ENCODE results near the gene ARHGAP42.

The ARHGAP42 gene

DNA sequence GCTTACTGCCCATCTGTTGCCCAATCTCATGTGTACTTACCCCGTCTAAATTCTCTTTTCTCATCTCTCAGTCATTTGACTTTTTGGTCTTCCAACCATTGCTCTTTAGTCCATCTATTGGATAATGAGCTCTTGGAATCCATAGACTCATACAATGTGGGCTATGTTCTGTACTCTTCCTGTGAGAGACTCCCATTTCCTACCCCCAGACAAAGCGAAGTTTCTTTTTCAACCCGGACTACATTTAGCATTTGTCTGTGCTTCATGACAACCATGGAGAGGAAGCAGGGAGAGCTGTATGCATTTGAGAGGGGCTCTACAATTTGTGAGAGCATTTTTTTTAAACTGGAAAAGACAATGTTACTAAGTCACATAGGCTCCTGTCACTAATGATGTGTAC is 4.0 kb upstream of the ARHGAP42 start:
- DNase-seq = no peak

- no peak for DNase-seq
Measured at GRCh38 chr11:100684101-100685065, 2.7 kb upstream of the ARHGAP42 start.

- no peak for DNase-seq
Measured at GRCh38 chr11:100686476-100687053, 523 bp upstream of the ARHGAP42 start.

DNA sequence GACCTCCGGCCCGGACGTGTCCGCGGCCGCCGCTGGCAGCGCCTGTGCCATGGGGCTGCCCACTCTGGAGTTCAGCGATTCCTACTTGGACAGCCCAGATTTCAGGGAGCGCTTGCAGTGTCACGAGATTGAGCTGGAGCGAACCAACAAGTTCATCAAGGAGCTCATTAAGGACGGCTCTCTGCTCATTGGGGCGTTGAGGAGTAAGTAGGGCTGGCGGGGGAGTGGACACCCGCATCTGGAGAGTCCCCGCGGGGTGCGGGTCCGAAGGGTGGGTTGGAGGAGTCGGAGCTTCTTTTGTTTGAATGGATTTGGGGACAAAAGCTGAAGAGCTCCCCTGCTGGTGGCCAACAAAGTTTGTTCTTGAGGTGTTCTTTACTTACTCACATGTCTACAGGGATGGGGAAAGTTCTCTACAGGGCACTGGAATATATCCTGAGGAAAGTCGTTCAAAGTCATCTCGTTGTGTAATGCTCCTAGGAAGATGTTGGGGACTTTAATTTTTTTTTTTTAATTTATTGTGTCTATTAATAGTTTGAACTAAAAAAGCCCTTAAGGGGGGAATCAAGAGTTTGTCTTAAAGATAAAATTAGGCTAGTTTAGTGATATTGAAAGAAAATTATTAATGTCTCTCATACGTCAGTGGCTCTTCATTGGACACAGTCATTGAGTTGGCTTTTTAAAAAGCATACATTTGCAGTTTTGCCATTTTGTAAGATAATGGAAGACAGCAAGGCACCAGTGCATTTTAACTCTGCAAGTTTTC is 725 bp downstream of the ARHGAP42 start:
- DNase-seq = peak; percentile 2

DNA sequence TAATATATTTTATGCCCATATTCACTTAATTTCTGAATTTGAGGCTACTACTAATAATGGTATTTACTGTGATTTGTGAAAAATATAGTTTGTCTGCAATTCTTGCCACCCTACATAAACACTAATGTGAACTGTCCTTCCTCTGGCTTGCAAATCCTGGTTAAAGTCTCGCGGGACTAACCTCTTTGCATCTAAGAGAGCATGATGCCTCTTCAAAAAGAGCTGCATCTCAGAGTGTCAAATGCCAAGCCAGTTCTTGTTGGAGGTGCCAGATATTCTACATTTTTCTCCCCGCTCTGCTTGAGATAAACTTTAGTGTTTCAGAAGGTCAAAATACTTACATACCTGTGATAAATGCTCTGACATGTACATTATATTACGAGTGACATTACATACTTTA is 2.1 kb downstream of the ARHGAP42 start:
- no peak for DNase-seq

DNA sequence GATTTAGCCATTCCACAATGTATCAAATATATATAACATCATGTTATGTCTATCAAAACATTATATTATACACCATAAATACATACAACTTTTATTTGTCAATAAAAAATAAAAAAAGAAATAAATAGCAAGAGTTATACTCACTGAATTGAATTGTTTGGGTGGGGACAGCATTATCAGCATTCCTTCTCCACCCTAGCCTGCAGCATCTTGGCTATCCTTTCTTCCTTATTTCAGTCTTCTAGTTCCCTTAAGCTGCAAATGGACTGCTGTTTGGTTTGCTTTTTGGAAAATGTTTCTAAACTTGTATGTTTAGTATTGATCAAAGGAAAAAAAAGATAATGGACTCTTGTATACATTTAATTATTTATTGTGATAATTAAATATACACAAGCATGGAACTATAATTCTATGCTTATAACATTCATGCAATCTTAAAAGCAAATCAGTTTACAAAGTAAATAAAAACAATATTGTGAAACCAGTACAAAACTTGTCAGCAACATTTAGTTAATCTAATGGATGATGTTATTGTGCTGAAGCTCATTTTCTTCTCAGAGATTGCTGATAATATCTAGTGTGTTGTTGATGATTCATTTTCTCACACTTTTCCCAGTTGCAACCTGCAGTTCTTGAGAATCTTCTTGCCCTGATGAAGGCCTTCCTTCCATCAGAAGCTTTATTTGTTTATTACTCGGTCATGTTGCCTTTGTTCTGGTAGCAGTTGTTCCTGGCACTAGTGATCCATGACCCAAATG is 5.0 kb downstream of the ARHGAP42 start:
- DNase-seq = no peak

GRCh38 chr11:100695911-100696310 is 8.8 kb downstream of the ARHGAP42 start:
- no peak for DNase-seq

- no peak for DNase-seq
Measured at GRCh38 chr11:100703139-100703538, 16.1 kb downstream of the ARHGAP42 start.

DNA sequence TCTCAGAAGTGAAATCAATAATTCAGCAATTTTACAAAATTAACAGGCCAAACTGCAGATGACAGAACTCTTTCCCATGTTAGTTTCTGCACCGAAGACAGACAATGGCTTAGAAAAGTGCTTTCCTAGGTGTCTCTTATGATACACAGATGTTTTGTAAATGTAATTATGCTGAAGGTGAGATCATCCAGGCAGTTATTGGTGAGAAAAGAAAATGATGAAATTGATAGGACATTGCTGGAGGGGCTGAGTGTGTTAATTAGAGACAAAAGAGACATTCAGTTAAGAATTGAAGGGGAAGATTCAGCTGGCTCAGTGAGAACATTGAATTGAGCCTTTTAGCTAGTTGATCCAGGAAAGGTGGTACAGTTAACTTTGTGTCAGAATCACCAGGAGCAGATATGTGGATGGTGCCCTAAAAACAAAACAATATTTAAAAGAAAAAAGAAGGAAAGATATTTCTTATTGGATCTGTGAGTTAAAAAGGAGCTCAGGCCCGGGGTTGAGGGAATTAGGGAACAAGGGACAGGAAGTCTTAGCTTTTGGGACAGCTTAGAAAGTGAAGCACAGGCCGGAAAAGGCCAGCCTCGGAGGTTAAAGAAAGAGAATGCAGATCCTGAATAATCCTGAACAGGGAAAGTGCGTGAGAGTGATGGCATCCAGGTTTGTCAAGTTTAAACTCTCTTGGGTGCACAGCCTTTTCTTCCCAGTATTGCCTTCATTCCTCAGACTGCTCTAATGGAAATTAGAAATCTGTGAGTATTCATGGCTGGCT is 16.9 kb downstream of the ARHGAP42 start:
- DNase-seq = no peak

DNA sequence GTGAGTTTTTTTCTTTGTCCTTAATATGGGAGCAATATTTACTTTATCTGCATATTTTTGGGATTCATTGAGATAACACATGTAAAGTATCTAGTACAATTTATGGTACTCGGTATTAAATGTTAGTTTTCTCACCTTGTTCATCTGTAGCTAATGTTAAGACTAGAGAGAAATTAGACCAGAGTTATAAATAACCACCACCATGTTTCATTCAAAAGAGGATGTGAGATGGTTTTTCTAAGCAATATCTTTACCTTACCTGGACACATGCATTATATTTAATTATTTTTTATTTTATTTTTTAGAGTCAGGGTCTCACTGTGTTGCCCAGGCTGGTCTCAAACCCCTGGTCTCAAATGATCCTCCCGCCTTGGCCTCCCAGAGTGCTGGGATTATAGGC is 18.4 kb downstream of the ARHGAP42 start:
- DNase-seq = no peak

DNA sequence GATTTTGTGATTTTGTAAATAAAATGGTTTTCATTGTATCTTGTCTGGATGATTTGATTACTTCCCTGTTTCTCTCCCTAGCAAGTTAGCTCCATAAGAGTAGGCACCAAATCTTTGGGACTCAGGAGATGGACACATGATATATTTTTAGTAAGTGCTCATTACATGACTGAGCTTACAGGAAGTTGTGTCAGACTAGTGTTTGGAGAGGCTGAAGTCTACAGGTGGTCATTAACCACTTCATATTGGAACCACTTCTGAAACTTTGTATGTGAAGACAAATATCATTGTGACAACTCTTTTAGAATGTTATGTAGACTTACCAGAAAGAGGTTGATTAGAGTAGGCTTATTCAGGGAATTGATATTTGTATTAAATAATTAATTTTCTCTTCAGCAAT is 19.1 kb downstream of the ARHGAP42 start:
- DNase-seq = no peak

GRCh38 chr11:100709233-100709957 is 22.3 kb downstream of the ARHGAP42 start:
- no peak for DNase-seq

DNA sequence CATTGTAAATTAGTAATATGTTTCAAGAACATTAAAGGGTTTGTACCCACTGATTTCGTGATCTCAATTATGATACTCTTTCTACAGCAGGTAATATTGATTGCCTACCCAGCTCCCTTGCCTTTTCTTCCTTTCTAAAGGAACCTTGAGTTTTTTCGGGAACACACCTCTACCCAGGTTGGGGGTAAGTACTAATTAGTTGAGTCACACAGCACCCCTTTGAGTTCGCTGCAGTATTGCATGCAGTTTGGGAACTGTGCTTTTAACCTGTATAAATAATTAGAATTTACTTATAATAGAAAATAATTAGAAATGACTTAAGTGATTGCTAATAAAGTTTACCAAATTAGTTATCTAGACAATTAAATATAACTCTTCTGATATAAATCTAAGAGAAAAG is 24.9 kb downstream of the ARHGAP42 start:
- DNase-seq = no peak

- DNase-seq = no peak
Measured at GRCh38 chr11:100712583-100712982, 25.5 kb downstream of the ARHGAP42 start.

DNA sequence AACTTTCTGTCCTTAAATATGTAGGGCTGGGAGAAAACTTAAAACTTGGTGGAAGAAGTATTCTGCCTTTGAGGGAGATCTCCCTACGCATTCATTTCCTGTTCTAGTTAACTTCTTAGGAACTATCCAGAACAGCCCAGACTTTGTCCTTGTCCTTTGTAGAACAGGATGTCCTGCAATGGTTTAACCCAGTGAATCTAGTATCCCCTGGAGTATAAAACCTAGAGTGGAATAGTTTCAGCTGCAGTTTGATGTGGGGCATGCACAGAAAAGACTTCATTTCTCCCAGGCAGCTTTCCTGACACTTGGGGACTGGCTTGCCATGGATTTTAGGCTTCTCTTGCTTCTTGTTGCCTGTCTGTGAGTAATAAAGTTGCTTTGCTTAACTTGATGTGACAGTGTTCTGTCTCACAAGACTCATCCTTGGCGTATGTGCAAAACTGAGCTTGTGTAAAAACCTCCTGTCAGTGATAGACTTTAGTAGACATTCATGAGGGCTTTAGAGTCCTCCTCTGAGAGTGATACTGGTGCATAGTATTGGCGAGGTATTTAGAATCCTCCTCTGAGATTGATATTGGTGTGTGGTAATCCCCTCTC is 28.2 kb downstream of the ARHGAP42 start:
- DNase-seq = no peak

DNA sequence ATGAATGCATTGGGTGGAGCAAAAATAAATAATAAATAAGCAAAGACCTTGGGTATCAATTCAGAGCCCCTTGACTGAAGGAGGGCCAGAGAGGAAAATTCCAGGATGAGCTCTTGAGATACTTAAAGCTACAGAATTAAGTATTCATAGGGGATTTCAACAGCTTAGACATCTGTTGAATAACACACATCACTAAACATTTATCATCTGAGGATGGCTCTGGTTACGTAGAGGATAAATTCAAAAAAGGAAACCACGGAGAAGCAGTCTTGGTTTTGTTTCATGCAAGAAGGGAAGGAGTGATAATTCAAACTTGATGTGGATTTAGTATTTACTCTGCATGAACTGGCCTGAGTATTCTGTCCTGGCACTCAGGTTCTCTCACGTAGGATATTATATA is 29.8 kb downstream of the ARHGAP42 start:
- no peak for DNase-seq

DNA sequence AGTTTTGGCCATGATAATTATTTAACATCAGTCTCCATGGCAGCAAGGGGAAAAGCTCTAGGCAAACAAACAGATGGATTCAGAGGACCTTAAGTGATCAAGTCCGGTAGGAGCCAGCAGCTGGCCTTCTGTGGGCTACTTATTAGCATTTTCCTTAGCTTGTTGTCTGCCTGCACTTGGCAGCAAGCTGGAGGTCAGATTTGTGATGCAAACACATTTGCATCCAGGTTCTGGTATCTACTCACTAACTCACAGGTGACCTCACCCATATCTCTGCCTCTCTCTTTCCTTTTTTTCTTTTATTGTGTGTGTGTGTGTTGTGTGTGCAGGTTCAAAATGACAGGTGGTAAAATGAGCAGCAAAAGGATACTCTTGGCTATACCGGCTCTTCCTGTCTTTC is 32.3 kb downstream of the ARHGAP42 start:
- DNase-seq = no peak

DNA sequence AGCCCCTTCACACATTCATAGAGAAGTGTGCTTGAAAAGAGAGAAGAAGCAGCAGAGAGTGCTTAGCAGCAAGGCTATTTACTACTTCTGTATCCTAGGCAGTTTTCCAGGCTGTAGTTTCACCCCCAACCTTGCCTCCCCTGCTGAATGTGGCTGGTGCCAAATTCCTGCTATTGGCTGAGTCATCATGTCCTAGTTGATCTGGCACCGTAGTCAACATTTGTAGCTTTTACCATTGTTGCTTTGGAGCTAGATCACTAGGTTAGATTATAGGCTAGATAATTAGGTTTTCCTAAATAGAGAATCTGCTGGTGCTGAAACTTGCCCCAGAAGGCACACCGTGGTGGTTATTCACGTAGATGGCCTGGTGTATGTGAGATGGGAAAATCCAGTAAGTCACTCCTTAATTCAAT is 32.7 kb downstream of the ARHGAP42 start:
- DNase-seq = no peak

- no peak for DNase-seq
Measured at GRCh38 chr11:100726680-100727079, 39.6 kb downstream of the ARHGAP42 start.

GRCh38 chr11:100727410-100727809 is 40.3 kb downstream of the ARHGAP42 start:
- DNase-seq = no peak

DNA sequence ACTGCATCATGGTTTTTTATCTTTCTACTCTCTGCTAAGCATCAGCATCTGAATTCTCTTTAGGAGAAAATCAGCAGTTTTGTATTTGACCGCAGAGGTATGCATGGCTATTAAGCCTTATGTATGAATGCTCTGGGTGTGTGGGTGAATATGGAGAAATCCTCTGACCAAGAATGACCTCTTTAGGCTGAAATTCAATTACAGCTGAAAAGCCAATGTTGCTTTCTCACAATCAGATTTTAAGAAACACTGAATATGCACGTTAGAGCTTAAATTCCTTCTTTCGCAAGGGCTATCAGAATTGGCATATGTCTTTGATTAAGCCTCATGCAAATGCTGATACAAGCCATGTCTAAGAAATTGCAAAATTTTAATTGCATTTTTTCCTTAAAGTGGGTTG is 43.2 kb downstream of the ARHGAP42 start:
- DNase-seq = no peak

Measured in CD4-positive, alpha-beta T cell treated with Interleukin-4 for 4 hours (primary cell).